Diencephalon (tissue), 1 donor: ENCODE measurements around the gene FGG. TPM values are rescaled to one million over a fixed set of nuclear protein-coding genes. Genes with fewer than 3 reads are reported as not detected.

Experiments used
- total RNA-seq: library from RNA; depleted of rRNA; stranded (reverse); fragments of >200 nt; gene quantifications from one replicate; pipeline ENCODE4 v1.2.3, GENCODE V29; 2014

FGG gene
- not detected for total RNA-seq

DNA sequence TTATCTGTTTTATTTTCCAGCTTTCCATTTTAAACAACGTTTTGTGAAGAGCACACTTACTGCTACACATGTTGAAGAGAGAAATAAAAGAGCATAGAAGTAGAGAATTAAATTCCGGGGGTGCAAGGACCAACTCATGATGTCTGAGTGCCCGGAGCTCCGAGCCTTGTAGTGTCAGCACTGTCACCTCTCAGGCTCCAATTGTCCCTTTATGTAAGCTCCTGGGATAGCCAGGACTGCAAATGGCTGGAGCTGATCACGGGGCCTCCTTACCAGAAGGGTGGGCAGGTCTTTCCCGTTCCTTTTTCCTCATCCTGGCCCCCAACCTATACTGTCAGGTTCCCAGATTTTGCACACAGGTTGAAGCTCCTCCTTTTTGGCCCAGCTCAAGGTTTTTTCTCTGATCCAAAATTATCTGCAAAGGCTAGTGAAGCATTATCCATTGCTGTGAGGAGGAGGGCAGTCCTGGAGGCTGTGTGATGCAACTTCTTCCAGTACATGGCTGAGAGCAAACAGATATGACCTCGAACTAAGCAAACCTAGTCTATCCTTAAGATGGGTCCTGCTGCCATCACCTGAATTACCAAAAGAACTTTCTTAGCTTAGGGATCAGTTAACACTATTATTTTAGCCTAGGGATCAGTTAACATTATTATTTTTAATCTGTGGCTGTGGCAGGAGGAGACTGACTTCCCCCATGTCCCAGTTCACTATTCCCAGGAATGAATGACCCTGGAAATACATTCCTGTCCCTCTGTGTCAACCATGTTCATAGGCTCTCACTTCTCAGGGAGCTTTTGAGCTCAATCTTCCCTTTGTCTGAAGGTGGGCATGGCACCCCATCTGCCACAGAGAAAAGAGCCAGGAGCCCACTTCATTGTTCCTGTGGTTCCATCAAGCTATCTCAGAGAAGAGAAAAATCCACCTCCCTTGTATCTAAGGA is at the start of gene FGG:
Gene FGG, minus strand, starts transcription at position 185 of the 943 bp plus-strand sequence. Its CDS starts 47 bp downstream, at position 138.

DNA sequence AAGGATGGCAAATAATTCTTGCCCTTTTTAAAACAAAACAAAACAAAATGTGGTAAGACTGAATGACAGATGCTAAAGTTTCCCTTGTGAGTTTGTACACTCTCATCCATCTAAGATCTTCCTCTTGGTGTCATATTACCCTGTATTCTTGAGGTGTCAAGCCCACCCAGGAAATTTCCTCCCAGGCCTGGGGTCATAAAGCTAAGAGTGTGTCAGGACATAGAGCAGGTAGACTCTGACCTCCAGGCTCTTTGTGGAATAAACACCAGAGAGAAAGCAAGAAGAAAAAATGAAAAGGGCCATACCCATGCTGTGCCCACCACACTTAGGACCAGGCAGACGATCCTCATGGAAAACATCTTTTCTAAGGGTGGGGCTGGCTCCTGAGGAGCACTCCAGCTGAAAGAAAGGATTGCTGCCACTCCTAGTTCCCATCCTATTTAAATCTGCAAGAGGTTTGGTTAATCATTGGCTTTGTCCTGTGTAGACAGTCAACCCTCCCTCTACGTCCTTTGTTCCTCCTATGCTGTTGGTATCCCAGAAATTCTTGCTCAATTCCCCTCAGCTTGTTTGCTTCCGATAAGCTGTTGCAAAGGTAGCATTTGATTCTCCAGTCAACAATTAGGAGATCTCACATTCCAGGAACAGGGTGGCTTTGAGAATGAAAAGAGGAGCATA is 22.0 kb downstream of the FGG start, which contains the start of gene FGA:
Gene FGA, minus strand, starts transcription at position 414 of the 678 bp plus-strand sequence. Its CDS starts 55 bp downstream, at position 359.

DNA sequence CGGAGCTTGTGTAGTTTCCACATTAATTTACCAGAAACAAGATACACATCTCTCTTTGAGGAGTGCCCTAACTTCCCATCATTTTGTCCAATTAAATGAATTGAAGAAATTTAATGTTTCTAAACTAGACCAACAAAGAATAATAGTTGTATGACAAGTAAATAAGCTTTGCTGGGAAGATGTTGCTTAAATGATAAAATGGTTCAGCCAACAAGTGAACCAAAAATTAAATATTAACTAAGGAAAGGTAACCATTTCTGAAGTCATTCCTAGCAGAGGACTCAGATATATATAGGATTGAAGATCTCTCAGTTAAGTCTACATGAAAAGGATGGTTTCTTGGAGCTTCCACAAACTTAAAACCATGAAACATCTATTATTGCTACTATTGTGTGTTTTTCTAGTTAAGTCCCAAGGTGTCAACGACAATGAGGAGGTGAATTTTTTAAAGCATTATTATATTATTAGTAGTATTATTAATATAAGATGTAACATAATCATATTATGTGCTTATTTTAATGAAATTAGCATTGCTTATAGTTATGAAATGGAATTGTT is 49.7 kb downstream of the FGG start, which contains the start of gene FGB:
Gene FGB, plus strand, starts transcription at position 315 of the 558 bp plus-strand sequence. Its CDS starts 8 bp downstream, at position 323.

Other genes with a start within 250 kb of the FGG start
- gene DCHS2, start 120.9 kb downstream of the FGG start, total RNA-seq: 28.6 TPM
- 74.3 TPM for gene PLRG1, start 62.3 kb downstream of the FGG start, total RNA-seq
- not detected for gene FGB, start 49.6 kb downstream of the FGG start, total RNA-seq
- gene FGA, start 21.9 kb downstream of the FGG start, total RNA-seq: not detected
- 3.0 TPM for gene LRAT, start 131.3 kb upstream of the FGG start, total RNA-seq
- 0.69 TPM for gene RBM46, start 168.6 kb upstream of the FGG start, total RNA-seq